Left lung (tissue), 10 donors: ENCODE results near the gene ROM1. TPM values are rescaled to one million over a fixed set of nuclear protein-coding genes. Genes with fewer than 3 reads are reported as not detected.

ENCODE experiments used
- ATAC-seq: fragments of 200-7000 bp; cut with Tn5 transposase; one replicate; pipeline ENCODE4 v1.9.1; 2020; ENCODE audit warnings: moderate library complexity
- DNase-seq, 4 donors: peaks; one replicate each; pipeline ENCODE4 v3.0.0-alpha.2; 2013 to 2020
- H3K27ac ChIP-seq, 2 donors: fragments of 200-600 bp; sonication (generic) in 1 of 2; one replicate each; pipeline versions ENCODE4 v1.5.0 to v1.8.0; 2020 to 2021
- H3K27me3 ChIP-seq, 2 donors: fragments of 200-600 bp; sonication (generic) in 1 of 2; one replicate each; pipeline versions ENCODE4 v1.5.0 to v1.8.0; 2020 to 2021
- H3K36me3 ChIP-seq, 2 donors: fragments of 200-600 bp; sonication (generic) in 1 of 2; one replicate each; pipeline versions ENCODE4 v1.5.0 to v1.8.0; 2020 to 2021
- H3K4me1 ChIP-seq, 2 donors: fragments of 200-600 bp; one replicate each; pipeline ENCODE4 v1.8.0; 2021
- H3K4me3 ChIP-seq, 2 donors: fragments of 200-600 bp; sonication (generic) in 1 of 2; one replicate each; pipeline versions ENCODE4 v1.5.0 to v1.8.0; 2020 to 2021; ENCODE audit warnings: mild to moderate bottlenecking in 1 of 2
- H3K9me3 ChIP-seq, 2 donors: fragments of 200-600 bp; sonication (generic) in 1 of 2; one replicate each; pipeline versions ENCODE4 v1.5.0 to v1.8.0; 2020 to 2021
- intact Hi-C, 2 donors: fragments of 100-400 bp; cut with DNase I; formaldehyde crosslinking; loops; one replicate each; pipeline versions ENCODE4 v1.11.2 to v1.14.2; 2022
- microRNA-seq, 2 donors: library from miRNA; unstranded; fragments of <30 nt; microRNA quantifications; one replicate each; pipeline ENCODE4, GENCODE V29; 2019
- polyA plus RNA-seq, 6 donors: library from polyadenylated mRNA; unstranded; fragments of 120-200 nt; gene quantifications; one replicate each; pipeline ENCODE4 v1.2.1, GENCODE V29; 2013; ENCODE audit not compliant: insufficient read length in 6 of 6
- total RNA-seq, 2 donors: library from RNA; stranded (reverse); fragmentation: NEBNext Ultra II Directional; extraction: Animal tissue kit (Norgen Biotek cat#: 25700); gene quantifications; one replicate each; pipeline ENCODE4 v1.2.1, GENCODE V29; 2021
- TF ChIP-seq, protein P1 (sequence below), 2 donors: fragments of 200-600 bp; sonication (generic) in 1 of 2; IDR thresholded peaks; one replicate each; pipeline versions ENCODE4 v1.5.0 to v1.8.0; 2021; ENCODE audit warnings: antibody characterized with exemption in 2 of 2
- donor health status: DM: no; HTN: yes; CAD: no.
- donor health status: DM: no; HTN: no; CAD: no.

The ROM1 gene
- total and polyA plus RNA-seq, 8 donors, result 3.4 to 6.5 (median 5.5) TPM

- H3K27me3 ChIP-seq, result no peaks in the 10 kb centered on the region
- H3K36me3 ChIP-seq, result peaks cover 0 to 12% of the 10 kb centered on the region in 2 donors
- no peak overlapping the region for H3K4me3 ChIP-seq
- intact Hi-C loops, result no loop called here
- DNase-seq, result no peak
- no peaks in the 10 kb centered on the region for H3K9me3 ChIP-seq
- TF ChIP-seq, protein P1, sequence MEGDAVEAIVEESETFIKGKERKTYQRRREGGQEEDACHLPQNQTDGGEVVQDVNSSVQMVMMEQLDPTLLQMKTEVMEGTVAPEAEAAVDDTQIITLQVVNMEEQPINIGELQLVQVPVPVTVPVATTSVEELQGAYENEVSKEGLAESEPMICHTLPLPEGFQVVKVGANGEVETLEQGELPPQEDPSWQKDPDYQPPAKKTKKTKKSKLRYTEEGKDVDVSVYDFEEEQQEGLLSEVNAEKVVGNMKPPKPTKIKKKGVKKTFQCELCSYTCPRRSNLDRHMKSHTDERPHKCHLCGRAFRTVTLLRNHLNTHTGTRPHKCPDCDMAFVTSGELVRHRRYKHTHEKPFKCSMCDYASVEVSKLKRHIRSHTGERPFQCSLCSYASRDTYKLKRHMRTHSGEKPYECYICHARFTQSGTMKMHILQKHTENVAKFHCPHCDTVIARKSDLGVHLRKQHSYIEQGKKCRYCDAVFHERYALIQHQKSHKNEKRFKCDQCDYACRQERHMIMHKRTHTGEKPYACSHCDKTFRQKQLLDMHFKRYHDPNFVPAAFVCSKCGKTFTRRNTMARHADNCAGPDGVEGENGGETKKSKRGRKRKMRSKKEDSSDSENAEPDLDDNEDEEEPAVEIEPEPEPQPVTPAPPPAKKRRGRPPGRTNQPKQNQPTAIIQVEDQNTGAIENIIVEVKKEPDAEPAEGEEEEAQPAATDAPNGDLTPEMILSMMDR (IDR thresholded peaks at IDR 0.05), result no peak
- H3K27ac ChIP-seq, result no peak overlapping the region
- ATAC-seq, result no peak
- peaks cover 5 to 17% of the 10 kb centered on the region in 2 donors for H3K4me1 ChIP-seq
Measured at GRCh38 chr11:62654297-62654696, 41.2 kb downstream of the ROM1 start.

- no peak overlapping the region for H3K4me3 ChIP-seq
- H3K36me3 ChIP-seq, result peaks cover 0 to 13% of the 10 kb centered on the region in 2 donors
- H3K4me1 ChIP-seq, result peaks cover 2 to 8% of the 10 kb centered on the region in 2 donors
- TF ChIP-seq, protein P1 (IDR thresholded peaks at IDR 0.05), result no peak
- ATAC-seq (no peak), DNase-seq (peak in 1 of 4 donors; percentile 23)
- intact Hi-C loops, result no loop called here
- no peaks in the 10 kb centered on the region for H3K27me3 ChIP-seq
- H3K9me3 ChIP-seq, result no peaks in the 10 kb centered on the region
- H3K27ac ChIP-seq, result no peak overlapping the region
Measured at GRCh38 chr11:62656796-62657429, 43.9 kb downstream of the ROM1 start.

- H3K27ac ChIP-seq, result peak overlapping the region; percentile 89 to 94
- ATAC-seq, result peak; percentile 59
- DNase-seq, result peak in 3 of 4 donors; percentile 28 to 60 (median 56)
- H3K36me3 ChIP-seq, result peaks cover 0 to 42% of the 10 kb centered on the region in 2 donors
- intact Hi-C loops, result no loop called here
- H3K27me3 ChIP-seq, result no peaks in the 10 kb centered on the region
- peak overlapping the region; percentile 86 to 90 for H3K4me3 ChIP-seq
- H3K4me1 ChIP-seq, result peaks cover 14 to 52% of the 10 kb centered on the region in 2 donors
- TF ChIP-seq, protein P1 (IDR thresholded peaks at IDR 0.05), result no peak
- no peaks in the 10 kb centered on the region for H3K9me3 ChIP-seq
Measured at GRCh38 chr11:62664405-62665074, 51.5 kb downstream of the ROM1 start.

Small RNAs within 50 kb of the gene (microRNA-seq; reads per million reads assigned to microRNA genes)
- gene MIR6747, result 0.55 to 1.2 reads per million in 2 donors

Other genes with a start within 250 kb of the ROM1 start
- 100 to 1,000 TPM in 1 of 2 donors, 1 to 10 TPM in 1; 3.5 to 397 TPM for gene SCGB1A1, start 194.2 kb upstream of the ROM1 start, total RNA-seq
- 10 to 100 TPM in 5 of 6 donors, 1 to 10 TPM in 1; 5.9 to 49.7 (median 19.0) TPM for gene SCGB1A1, start 194.2 kb upstream of the ROM1 start, polyA plus RNA-seq
- 100 to 1,000 TPM; 437 to 636 TPM for gene AHNAK, start 66.5 kb upstream of the ROM1 start, total RNA-seq
- gene AHNAK, start 66.5 kb upstream of the ROM1 start, polyA plus RNA-seq, result 100 to 1,000 TPM; 176 to 256 (median 209) TPM
- gene EEF1G, start 39.4 kb upstream of the ROM1 start, total RNA-seq, result 1,000 to 10,000 TPM in 1 of 2 donors, 100 to 1,000 TPM in 1; 973 to 1,076 TPM
- 1,000 to 10,000 TPM; 2,175 to 2,492 (median 2,304) TPM for gene EEF1G, start 39.4 kb upstream of the ROM1 start, polyA plus RNA-seq
- 10 to 100 TPM; 12.6 to 19.8 TPM for gene TUT1, start 21.7 kb upstream of the ROM1 start, total RNA-seq
- 10 to 100 TPM; 21.9 to 27.8 (median 23.4) TPM for gene TUT1, start 21.7 kb upstream of the ROM1 start, polyA plus RNA-seq
- 10 to 100 TPM; 67.1 to 86.0 TPM for gene MTA2, start 11.4 kb upstream of the ROM1 start, total RNA-seq
- 100 to 1,000 TPM in 2 of 6 donors, 10 to 100 TPM in 4; 90.1 to 110 (median 97.4) TPM for gene MTA2, start 11.4 kb upstream of the ROM1 start, polyA plus RNA-seq
- gene EML3, start 482 bp upstream of the ROM1 start, total RNA-seq, result 10 to 100 TPM; 61.5 to 82.5 TPM
- 10 to 100 TPM; 39.3 to 58.5 (median 53.5) TPM for gene EML3, start 482 bp upstream of the ROM1 start, polyA plus RNA-seq
- gene B3GAT3, start 8.7 kb downstream of the ROM1 start, total RNA-seq, result 10 to 100 TPM; 44.1 to 46.2 TPM
- gene B3GAT3, start 8.7 kb downstream of the ROM1 start, polyA plus RNA-seq, result 10 to 100 TPM; 19.0 to 35.6 (median 25.0) TPM
- 100 to 1,000 TPM; 270 to 325 TPM for gene GANAB, start 33.4 kb downstream of the ROM1 start, total RNA-seq
- 100 to 1,000 TPM; 287 to 341 (median 312) TPM for gene GANAB, start 33.4 kb downstream of the ROM1 start, polyA plus RNA-seq
- gene INTS5, start 40.0 kb downstream of the ROM1 start, total RNA-seq, result 10 to 100 TPM; 24.2 to 27.1 TPM
- 10 to 100 TPM; 12.7 to 18.4 (median 17.5) TPM for gene INTS5, start 40.0 kb downstream of the ROM1 start, polyA plus RNA-seq
- 10 to 100 TPM; 46.2 to 65.5 TPM for gene C11orf98, start 52.0 kb downstream of the ROM1 start, total RNA-seq
- gene C11orf98, start 52.0 kb downstream of the ROM1 start, polyA plus RNA-seq, result 10 to 100 TPM; 42.6 to 64.7 (median 51.1) TPM
- gene CSKMT, start 52.1 kb downstream of the ROM1 start, total RNA-seq, result 10 to 100 TPM; 12.8 to 21.8 TPM
- 1 to 10 TPM; 5.1 to 7.4 (median 6.0) TPM for gene CSKMT, start 52.1 kb downstream of the ROM1 start, polyA plus RNA-seq
- gene UQCC3, start 58.4 kb downstream of the ROM1 start, total RNA-seq, result 1 to 10 TPM; 6.6 to 6.7 TPM
- 1 to 10 TPM; 6.2 to 9.0 (median 6.8) TPM for gene UQCC3, start 58.4 kb downstream of the ROM1 start, polyA plus RNA-seq
- 1 to 10 TPM; 6.0 to 8.2 TPM for gene LBHD1, start 59.0 kb downstream of the ROM1 start, total RNA-seq
- gene LBHD1, start 59.0 kb downstream of the ROM1 start, polyA plus RNA-seq, result 1 to 10 TPM; 4.4 to 9.9 (median 8.2) TPM
- 10 to 100 TPM; 67.5 to 74.4 TPM for gene UBXN1, start 65.8 kb downstream of the ROM1 start, total RNA-seq
- gene UBXN1, start 65.8 kb downstream of the ROM1 start, polyA plus RNA-seq, result 100 to 1,000 TPM; 140 to 169 (median 157) TPM
- gene LRRN4CL, start 76.3 kb downstream of the ROM1 start, total RNA-seq, result 1 to 10 TPM in 1 of 2 donors, under 1 TPM in 1; 0.32 to 2.0 TPM
- 1 to 10 TPM in 1 of 6 donors, under 1 TPM in 5; 0.32 to 1.2 (median 0.69) TPM for gene LRRN4CL, start 76.3 kb downstream of the ROM1 start, polyA plus RNA-seq
- gene BSCL2, start 94.2 kb downstream of the ROM1 start, total RNA-seq, result 100 to 1,000 TPM in 1 of 2 donors, 10 to 100 TPM in 1; 77.8 to 109 TPM
- 10 to 100 TPM; 39.9 to 51.9 (median 46.3) TPM for gene BSCL2, start 94.2 kb downstream of the ROM1 start, polyA plus RNA-seq
- under 1 TPM in 1 of 2 donors, not detected in 1; 0.42 TPM for gene GNG3, start 94.4 kb downstream of the ROM1 start, total RNA-seq
- gene GNG3, start 94.4 kb downstream of the ROM1 start, polyA plus RNA-seq, result 1 to 10 TPM; 1.5 to 1.9 (median 1.6) TPM
- 10 to 100 TPM; 31.8 to 43.2 TPM for gene HNRNPUL2, start 114.2 kb downstream of the ROM1 start, total RNA-seq
- gene HNRNPUL2, start 114.2 kb downstream of the ROM1 start, polyA plus RNA-seq, result 10 to 100 TPM; 79.9 to 95.4 (median 91.2) TPM
- gene TTC9C, start 115.2 kb downstream of the ROM1 start, total RNA-seq, result 10 to 100 TPM; 32.2 to 33.0 TPM
- 10 to 100 TPM; 36.9 to 43.4 (median 39.8) TPM for gene TTC9C, start 115.2 kb downstream of the ROM1 start, polyA plus RNA-seq
- gene ZBTB3, start 140.9 kb downstream of the ROM1 start, total RNA-seq, result 10 to 100 TPM; 11.2 TPM
- 1 to 10 TPM; 7.3 to 9.6 (median 8.3) TPM for gene ZBTB3, start 140.9 kb downstream of the ROM1 start, polyA plus RNA-seq
- 10 to 100 TPM; 64.9 to 70.3 TPM for gene POLR2G, start 148.3 kb downstream of the ROM1 start, total RNA-seq
- gene POLR2G, start 148.3 kb downstream of the ROM1 start, polyA plus RNA-seq, result 100 to 1,000 TPM; 135 to 159 (median 148) TPM
- 10 to 100 TPM; 14.5 to 24.9 TPM for gene TAF6L, start 158.1 kb downstream of the ROM1 start, total RNA-seq
- gene TAF6L, start 158.1 kb downstream of the ROM1 start, polyA plus RNA-seq, result 10 to 100 TPM; 26.6 to 35.2 (median 30.3) TPM
- 10 to 100 TPM; 52.7 to 58.7 TPM for gene TMEM179B, start 174.1 kb downstream of the ROM1 start, total RNA-seq
- gene TMEM179B, start 174.1 kb downstream of the ROM1 start, polyA plus RNA-seq, result 10 to 100 TPM; 43.9 to 56.7 (median 49.8) TPM
- gene TMEM223, start 178.7 kb downstream of the ROM1 start, total RNA-seq, result 10 to 100 TPM; 15.7 to 16.2 TPM
- gene TMEM223, start 178.7 kb downstream of the ROM1 start, polyA plus RNA-seq, result 10 to 100 TPM; 19.6 to 26.4 (median 20.7) TPM
- gene NXF1, start 192.2 kb downstream of the ROM1 start, total RNA-seq, result 10 to 100 TPM; 67.8 to 73.0 TPM
- 100 to 1,000 TPM; 118 to 157 (median 134) TPM for gene NXF1, start 192.2 kb downstream of the ROM1 start, polyA plus RNA-seq
- 10 to 100 TPM; 38.9 to 40.5 TPM for gene STX5, start 218.8 kb downstream of the ROM1 start, total RNA-seq
- 10 to 100 TPM; 49.5 to 55.7 (median 51.2) TPM for gene STX5, start 218.8 kb downstream of the ROM1 start, polyA plus RNA-seq
- gene TEX54, start 219.6 kb downstream of the ROM1 start, total RNA-seq, result not detected
- gene TEX54, start 219.6 kb downstream of the ROM1 start, polyA plus RNA-seq, result under 1 TPM in 2 of 6 donors, not detected in 4; 0.36 to 0.69 TPM
- 10 to 100 TPM; 24.6 to 45.4 TPM for gene WDR74, start 226.3 kb downstream of the ROM1 start, total RNA-seq
- gene WDR74, start 226.3 kb downstream of the ROM1 start, polyA plus RNA-seq, result 10 to 100 TPM; 36.1 to 54.0 (median 43.3) TPM